Endothelial cell of umbilical vein (primary cell): ENCODE measurements around the gene DLL4. TPM values are rescaled to one million over a fixed set of nuclear protein-coding genes. Genes with fewer than 3 reads are reported as not detected.

Experiments
- BruUV-seq: library from RNA; stranded (reverse); fragments of 400-500 nt; replicated peaks from 2 replicates; lab custom pipeline; 2021; lab: Mats Ljungman, UMichigan
- CTCF ChIA-PET: fragments of 300-600, 350-600 bp; sonication (Branson Sonifier 250); formaldehyde crosslinking; loops from one replicate; lab custom pipeline; 2021; ENCODE audit warnings: antibody characterized with exemption, inconsistent platforms; lab: Charles Lee
- POLR2A ChIA-PET: fragments of 300-600, 350-600 bp; sonication (Branson Sonifier 250); formaldehyde crosslinking; loops from one replicate; lab custom pipeline; 2021; ENCODE audit warnings: antibody characterized with exemption, inconsistent platforms; lab: Charles Lee
- DNase-seq: peaks from one replicate; pipeline ENCODE4 v3.0.0-alpha.2; 2011; ENCODE audit warnings: low read depth, low spot score
- FAIRE-seq: peaks from 2 replicates; lab custom pipeline; 2011; peaks lifted over from hg19 to GRCh38; lab: Jason Lieb, UNC
- H2AFZ ChIP-seq: 2 replicates; pipeline ENCODE4 v1.6.0; 2012; ENCODE audit warnings: low read depth, low read length, control low read depth, inconsistent platforms
- H3K27ac ChIP-seq: 2 replicates; pipeline ENCODE4 v1.5.1; 2011; ENCODE audit warnings: low read depth, mild to moderate bottlenecking, control low read depth, low read length, moderate library complexity; ENCODE audit not compliant: insufficient read depth
- H3K27me3 ChIP-seq, 2 experiments: 2 replicates each; pipeline versions ENCODE4 v1.6.0 to v1.6.1; 2011; ENCODE audit warnings: low read length in 2 of 2, mixed read lengths in 1 of 2; ENCODE audit not compliant: control insufficient read depth in 2 of 2, insufficient read depth in 2 of 2
- H3K36me3 ChIP-seq, 2 experiments: 2 replicates in 1 of 2; 3 replicates in 1 of 2; pipeline ENCODE4 v1.5.1; 2011; ENCODE audit warnings: low read length in 2 of 2, mild to moderate bottlenecking in 1 of 2, moderate library complexity in 1 of 2; ENCODE audit not compliant: control insufficient read depth in 2 of 2, insufficient read depth in 2 of 2; ENCODE audit errors: extremely low read depth in 1 of 2
- H3K4me1 ChIP-seq: 3 replicates; pipeline ENCODE4 v1.5.1; 2011; ENCODE audit warnings: mild to moderate bottlenecking, low read length; ENCODE audit not compliant: control insufficient read depth, insufficient read depth; ENCODE audit errors: extremely low read depth
- H3K4me2 ChIP-seq: 2 replicates; pipeline ENCODE4 v1.6.1; 2011; ENCODE audit warnings: low read length, control low read depth, mixed read lengths; ENCODE audit not compliant: insufficient read depth
- H3K4me3 ChIP-seq, 3 experiments: fragments of 200-600 bp in 1 of 3; sonication (generic), shearing (Covaris generic) in 1 of 3; replicated peaks in 1 of 3; 2 replicates each; pipeline ENCODE4 v1.5.1; 2011 to 2016; ENCODE audit warnings: control low read depth in 3 of 3, low read length in 3 of 3, mild to moderate bottlenecking in 2 of 3, inconsistent platforms in 1 of 3, low read depth in 1 of 3, moderate library complexity in 1 of 3; ENCODE audit not compliant: insufficient read depth in 1 of 3
- H3K79me2 ChIP-seq: 2 replicates; pipeline ENCODE4 v1.6.0; 2012; ENCODE audit warnings: low read length, inconsistent platforms; ENCODE audit not compliant: control insufficient read depth, insufficient read depth
- H3K9ac ChIP-seq: replicated peaks from 2 replicates; pipeline ENCODE3; 2011; ENCODE audit warnings: low read length, control low read depth; ENCODE audit not compliant: insufficient read depth; ENCODE audit errors: extremely low read depth
- H3K9me1 ChIP-seq: replicated peaks from 3 replicates; pipeline ENCODE4 v1.6.0; 2011; ENCODE audit warnings: mild to moderate bottlenecking, low read length; ENCODE audit not compliant: control insufficient read depth, insufficient read depth; ENCODE audit errors: extremely low read depth
- H3K9me3 ChIP-seq: replicated peaks from 2 replicates; pipeline ENCODE4 v1.5.1; 2012; ENCODE audit warnings: low read length, inconsistent platforms; ENCODE audit not compliant: control insufficient read depth, insufficient read depth
- H4K20me1 ChIP-seq: replicated peaks from 2 replicates; pipeline ENCODE3; 2011; ENCODE audit warnings: mild to moderate bottlenecking, low read length; ENCODE audit not compliant: control insufficient read depth, insufficient read depth; ENCODE audit errors: extremely low read depth
- EZH2 ChIP-seq: IDR thresholded peaks from 2 replicates; pipeline ENCODE4 v1.6.1; 2012; ENCODE audit warnings: borderline replicate concordance, low read depth, mild to moderate bottlenecking, moderate library complexity, low read length, inconsistent platforms; ENCODE audit not compliant: severe bottlenecking
- FOS ChIP-seq: IDR thresholded peaks from 2 replicates; pipeline ENCODE4 v1.6.1; 2011; ENCODE audit warnings: mild to moderate bottlenecking, low read length, moderate library complexity, borderline replicate concordance; ENCODE audit not compliant: insufficient read depth
- GATA2 ChIP-seq: IDR thresholded peaks from 2 replicates; pipeline ENCODE4 v1.7.0; 2011; ENCODE audit warnings: low read depth, mild to moderate bottlenecking, moderate library complexity, mixed read lengths, low read length; ENCODE audit not compliant: insufficient read length, insufficient read depth
- JUN ChIP-seq: IDR thresholded peaks from 2 replicates; pipeline ENCODE4 v1.6.1; 2011; ENCODE audit warnings: borderline replicate concordance, low read depth; ENCODE audit not compliant: insufficient read length, insufficient read depth
- MYC ChIP-seq: IDR thresholded peaks from one replicate; pipeline ENCODE4 v1.6.1; 2011; ENCODE audit warnings: mild to moderate bottlenecking, low read depth, low read length
- POLR2A ChIP-seq: IDR thresholded peaks from 2 replicates; pipeline ENCODE4 v1.6.1; 2012; ENCODE audit warnings: low read depth, mild to moderate bottlenecking, control low read depth, low read length
- POLR2AphosphoS5 ChIP-seq: IDR thresholded peaks from 2 replicates; pipeline ENCODE4 v1.6.1; 2012; ENCODE audit warnings: low read depth, mild to moderate bottlenecking, control low read depth, low read length, moderate library complexity; ENCODE audit not compliant: insufficient read depth
- dilution Hi-C: fragments of 300-500 bp; cut with MboI; formaldehyde crosslinking; loops from one replicate; pipeline ENCODE4 v1.15.0; 2019; ENCODE audit warnings: low sequenced_read_pairs; ENCODE audit not compliant: extremely low pct_ligation_motif_present
- intact Hi-C: fragments of 100-400 bp; cut with micrococcal nuclease; formaldehyde crosslinking; loops from one replicate; pipeline ENCODE4 v1.10.0; 2022
- polyA plus RNA-seq, 4 experiments: library from polyadenylated mRNA; depleted of rRNA in 3 of 4; stranded (reverse) in 3 of 4; unstranded in 1 of 4; fragments of >200 nt; gene quantifications; 2 replicates each; pipeline versions ENCODE4 v1.2.1 to v1.2.3, GENCODE V29; 2011 to 2012; ENCODE audit warnings: missing spikeins in 1 of 4
- total RNA-seq: library from RNA; stranded (reverse); gene quantifications from 2 replicates; pipeline ENCODE4 v1.2.3, GENCODE V29; 2021
- TF ChIP-seq, protein P1 (sequence below): IDR thresholded peaks from 2 replicates; pipeline ENCODE4 v1.6.1; 2011; ENCODE audit not compliant: insufficient read depth, insufficient read length
- TF ChIP-seq, protein P2 (sequence below), 2 donors: IDR thresholded peaks; 1 replicate in 1 of 2; 2 replicates in 1 of 2; pipeline ENCODE4 v1.5.1; 2011; ENCODE audit warnings: low read length in 2 of 2, mild to moderate bottlenecking in 2 of 2, moderate library complexity in 2 of 2, control low read depth in 1 of 2, inconsistent platforms in 1 of 2, low read depth in 1 of 2; ENCODE audit not compliant: insufficient read depth in 1 of 2; ENCODE audit errors: extremely low read depth in 1 of 2

Gene DLL4
- total and polyA plus RNA-seq, 2 donors (not counting 3 experiments of a cell fraction or from before 2014, with no cell fraction given) = 55.2 to 57.8 TPM

DNA sequence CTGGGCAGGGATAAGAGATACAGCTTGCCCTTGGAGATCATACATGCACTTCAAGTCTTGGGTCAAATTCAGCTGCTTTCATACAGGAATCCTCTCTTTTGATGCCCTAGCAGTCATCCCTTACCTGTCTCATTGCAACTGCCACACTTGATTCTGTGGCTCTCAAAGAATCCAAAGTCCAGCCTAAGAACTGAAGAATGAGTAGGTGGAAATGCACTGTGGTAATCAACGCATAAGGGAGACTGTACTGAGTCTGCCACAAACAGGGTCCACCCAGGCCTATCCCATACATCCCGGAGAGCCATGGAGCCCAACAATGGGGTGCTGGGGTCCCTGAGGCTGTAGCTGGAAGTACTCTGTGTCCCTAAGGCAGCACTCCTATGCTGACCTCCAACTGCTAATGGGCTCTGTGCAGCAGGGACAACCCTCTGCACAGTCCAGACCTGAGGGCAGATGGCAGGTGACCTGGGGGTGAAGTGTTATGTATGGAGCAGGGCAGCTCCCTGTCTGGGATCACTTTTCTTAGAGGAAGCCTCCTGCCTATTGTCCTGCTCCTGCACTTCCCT lies 36.6 kb upstream of the DLL4 start:
- H3K4me1 ChIP-seq = peaks cover 14% of the 10 kb centered on the region
- no peaks in the 10 kb centered on the region for H3K9me3 ChIP-seq
- H3K79me2 ChIP-seq = peaks cover 18% of the 10 kb centered on the region
- CTCF ChIA-PET = interaction anchor here (0.6 to 4.0 kb wide), 33 partner anchors 10 to 372 kb away, joined by 3 to 48 read pairs (median 5); partner anchors contain the start of genes C15orf62, CHP1, EXD1 and RAD51
- no peak overlapping the region for H3K27ac ChIP-seq
- H3K4me3 ChIP-seq = no peak overlapping the region
- POLR2A ChIA-PET = interaction anchor here (1.1 kb wide), 1 partner anchor 34 kb away, joined by 5 read pairs; no protein-coding TSS in a partner anchor
- no peak overlapping the region for H3K9ac ChIP-seq
- no peak overlapping the region for H3K4me2 ChIP-seq
- FAIRE-seq = no peak
- intact Hi-C loops = loop anchor here (5.0 to 10.0 kb wide), 3 partner anchors 105 to 328 kb away; partner anchors contain the start of genes CCDC32 and RPUSD2
- H3K27me3 ChIP-seq = no peaks in the 10 kb centered on the region
- no peaks in the 10 kb centered on the region for H4K20me1 ChIP-seq
- H2AFZ ChIP-seq = no peak overlapping the region
- no peaks in the 10 kb centered on the region for H3K9me1 ChIP-seq
- peaks cover 0 to 2% of the 10 kb centered on the region in 2 experiments for H3K36me3 ChIP-seq
- dilution Hi-C loops = no loop called here
- DNase-seq = no peak
- no TSS peak for BruUV-seq
- TF ChIP-seq MYC (no peak), FOS (no peak), GATA2 (no peak), POLR2AphosphoS5 (no peak), EZH2 (no peak), POLR2A (no peak), JUN (no peak)
- TF ChIP-seq, protein P1, sequence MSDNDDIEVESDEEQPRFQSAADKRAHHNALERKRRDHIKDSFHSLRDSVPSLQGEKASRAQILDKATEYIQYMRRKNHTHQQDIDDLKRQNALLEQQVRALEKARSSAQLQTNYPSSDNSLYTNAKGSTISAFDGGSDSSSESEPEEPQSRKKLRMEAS = no peak
- TF ChIP-seq, protein P2, sequence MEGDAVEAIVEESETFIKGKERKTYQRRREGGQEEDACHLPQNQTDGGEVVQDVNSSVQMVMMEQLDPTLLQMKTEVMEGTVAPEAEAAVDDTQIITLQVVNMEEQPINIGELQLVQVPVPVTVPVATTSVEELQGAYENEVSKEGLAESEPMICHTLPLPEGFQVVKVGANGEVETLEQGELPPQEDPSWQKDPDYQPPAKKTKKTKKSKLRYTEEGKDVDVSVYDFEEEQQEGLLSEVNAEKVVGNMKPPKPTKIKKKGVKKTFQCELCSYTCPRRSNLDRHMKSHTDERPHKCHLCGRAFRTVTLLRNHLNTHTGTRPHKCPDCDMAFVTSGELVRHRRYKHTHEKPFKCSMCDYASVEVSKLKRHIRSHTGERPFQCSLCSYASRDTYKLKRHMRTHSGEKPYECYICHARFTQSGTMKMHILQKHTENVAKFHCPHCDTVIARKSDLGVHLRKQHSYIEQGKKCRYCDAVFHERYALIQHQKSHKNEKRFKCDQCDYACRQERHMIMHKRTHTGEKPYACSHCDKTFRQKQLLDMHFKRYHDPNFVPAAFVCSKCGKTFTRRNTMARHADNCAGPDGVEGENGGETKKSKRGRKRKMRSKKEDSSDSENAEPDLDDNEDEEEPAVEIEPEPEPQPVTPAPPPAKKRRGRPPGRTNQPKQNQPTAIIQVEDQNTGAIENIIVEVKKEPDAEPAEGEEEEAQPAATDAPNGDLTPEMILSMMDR (IDR thresholded peaks at IDR 0.05; ENCODE audit: extremely low read depth in 1 of 2, insufficient read depth in 1 of 2, low read depth in 1 of 2, low read length in 2 of 2) = no peak
